Suppressor macrophage treated with lipopolysaccharide for 1 hour (primary cell): ENCODE results near the gene DAPK2.
"Not testable (repeated sequence)": the region's sequence is repeated elsewhere in the genome, so short reads cannot be mapped to it uniquely, and the experiment has no call there.

ENCODE experiments used
- DNase-seq, 3 donors: peaks; one replicate each; pipeline ENCODE4 v3.0.0-alpha.2; 2020 to 2022

Gene DAPK2

GRCh38 chr15:64046421-64047153, at the start of gene DAPK2:
Gene DAPK2 (minus strand): TSS chr15:64046485. CDS start chr15:64040261, 6,224 bp downstream.
- peak; percentile 75 to 95 (median 86) for DNase-seq

GRCh38 chr15:64095431-64095794, 49.1 kb upstream of the DAPK2 start:
- DNase-seq, result no peak

- peak; percentile 97 to 100 (median 99) for DNase-seq
These were observed 47.5 kb upstream of the DAPK2 start, which contains the start of gene CIAO2A for GRCh38 chr15:64093627-64094417. Gene CIAO2A (minus strand): TSS chr15:64093838. CDS start chr15:64093768, 70 bp downstream.

- peak; percentile 61 to 70 (median 64) for DNase-seq
These were observed 46.8 kb upstream of the DAPK2 start for GRCh38 chr15:64092864-64093626.

GRCh38 chr15:64092075-64092820, 46.0 kb upstream of the DAPK2 start:
- DNase-seq, result peak in 2 of 3 donors; percentile 42 to 43

GRCh38 chr15:64090527-64090926, 44.2 kb upstream of the DAPK2 start:
- peak; percentile 81 to 87 (median 84) for DNase-seq

GRCh38 chr15:64089543-64090280, 43.4 kb upstream of the DAPK2 start:
- DNase-seq, result peak; percentile 76 to 90 (median 88)

GRCh38 chr15:64082757-64083156, 36.5 kb upstream of the DAPK2 start:
- no peak for DNase-seq

- DNase-seq, result not testable (repeated sequence)
These were observed 27.2 kb upstream of the DAPK2 start for GRCh38 chr15:64073496-64073895.

- no peak for DNase-seq
These were observed 26.5 kb upstream of the DAPK2 start for GRCh38 chr15:64072812-64073211.

- DNase-seq, result no peak
These were observed 25.9 kb upstream of the DAPK2 start for GRCh38 chr15:64071931-64072765.

GRCh38 chr15:64070965-64071851, 24.9 kb upstream of the DAPK2 start:
- DNase-seq, result peak; percentile 84 to 91 (median 90)

- DNase-seq, result no peak
These were observed 23.8 kb upstream of the DAPK2 start for GRCh38 chr15:64070106-64070505.

- DNase-seq, result no peak
These were observed 21.8 kb upstream of the DAPK2 start for GRCh38 chr15:64068133-64068532.

GRCh38 chr15:64067564-64068030, 21.3 kb upstream of the DAPK2 start:
- DNase-seq, result peak; percentile 79 to 86 (median 82)

- DNase-seq, result peak in 2 of 3 donors; percentile 41 to 60
These were observed 20.2 kb upstream of the DAPK2 start for GRCh38 chr15:64066451-64066850.

- DNase-seq, result no peak
These were observed 14.4 kb upstream of the DAPK2 start for GRCh38 chr15:64060716-64061115.

- not testable (repeated sequence) for DNase-seq
These were observed 12.8 kb upstream of the DAPK2 start for GRCh38 chr15:64059104-64059503.

- DNase-seq, result no peak
These were observed 12.0 kb upstream of the DAPK2 start for GRCh38 chr15:64058279-64058678.
